ENCODE data around the gene MPHOSPH9.

DNA sequence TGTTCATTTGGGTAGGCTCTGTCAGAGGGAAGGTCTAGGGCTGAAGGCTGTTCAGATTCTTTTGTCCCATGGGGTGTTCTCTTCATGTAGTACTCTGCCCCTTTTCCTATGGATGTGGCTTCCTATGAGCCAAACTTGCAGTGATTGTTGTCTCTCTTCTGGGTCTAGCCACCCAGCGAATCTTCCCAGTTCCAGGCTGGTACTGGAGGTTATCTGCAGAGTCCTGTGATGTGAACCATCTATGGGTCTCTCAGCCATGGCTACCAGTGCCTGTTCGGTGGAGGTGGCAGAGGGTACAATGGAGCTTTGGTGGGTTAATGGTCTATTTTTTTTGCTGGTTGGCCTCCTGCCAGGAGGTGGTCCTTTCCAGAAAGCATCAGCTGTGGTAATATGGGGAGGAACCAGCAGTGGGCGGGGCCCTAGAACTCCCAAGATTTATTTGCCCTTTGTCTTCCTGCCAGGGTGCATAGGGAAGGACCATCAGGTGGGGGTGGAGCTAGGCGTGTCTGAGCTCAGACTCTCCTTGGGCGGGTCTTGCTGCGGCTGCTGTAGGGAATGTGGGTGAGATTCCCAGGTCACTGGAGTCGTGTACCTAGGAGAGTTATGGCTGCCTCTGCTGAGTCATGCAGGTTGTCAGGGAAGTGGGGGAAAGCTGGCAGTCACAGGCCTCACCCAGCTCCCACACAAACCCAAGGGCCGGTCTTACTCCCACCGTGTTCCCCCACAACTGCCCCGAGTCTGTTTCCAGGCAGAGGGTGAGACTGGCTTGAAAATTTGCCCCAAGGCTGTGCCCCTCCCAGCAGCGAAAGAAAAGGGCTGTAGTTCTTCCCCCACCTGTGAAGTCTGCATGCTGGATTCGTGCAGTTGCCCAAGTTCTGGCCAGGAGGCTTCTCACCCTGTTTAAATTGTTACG is 17.8 kb upstream of the MPHOSPH9 start:
- TF ChIP-seq JUND (IDR thresholded peaks at IDR 0.05), result no peak
- TF ChIP-seq FOXA2 (IDR thresholded peaks at IDR 0.05), result no peak
- no peak for TF ChIP-seq RAD21 (IDR thresholded peaks at IDR 0.05)
- TF ChIP-seq, protein P1, sequence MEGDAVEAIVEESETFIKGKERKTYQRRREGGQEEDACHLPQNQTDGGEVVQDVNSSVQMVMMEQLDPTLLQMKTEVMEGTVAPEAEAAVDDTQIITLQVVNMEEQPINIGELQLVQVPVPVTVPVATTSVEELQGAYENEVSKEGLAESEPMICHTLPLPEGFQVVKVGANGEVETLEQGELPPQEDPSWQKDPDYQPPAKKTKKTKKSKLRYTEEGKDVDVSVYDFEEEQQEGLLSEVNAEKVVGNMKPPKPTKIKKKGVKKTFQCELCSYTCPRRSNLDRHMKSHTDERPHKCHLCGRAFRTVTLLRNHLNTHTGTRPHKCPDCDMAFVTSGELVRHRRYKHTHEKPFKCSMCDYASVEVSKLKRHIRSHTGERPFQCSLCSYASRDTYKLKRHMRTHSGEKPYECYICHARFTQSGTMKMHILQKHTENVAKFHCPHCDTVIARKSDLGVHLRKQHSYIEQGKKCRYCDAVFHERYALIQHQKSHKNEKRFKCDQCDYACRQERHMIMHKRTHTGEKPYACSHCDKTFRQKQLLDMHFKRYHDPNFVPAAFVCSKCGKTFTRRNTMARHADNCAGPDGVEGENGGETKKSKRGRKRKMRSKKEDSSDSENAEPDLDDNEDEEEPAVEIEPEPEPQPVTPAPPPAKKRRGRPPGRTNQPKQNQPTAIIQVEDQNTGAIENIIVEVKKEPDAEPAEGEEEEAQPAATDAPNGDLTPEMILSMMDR (IDR thresholded peaks at IDR 0.05; ENCODE audit: low read depth, low read length, missing input control), result no peak
- TF ChIP-seq, protein P2, sequence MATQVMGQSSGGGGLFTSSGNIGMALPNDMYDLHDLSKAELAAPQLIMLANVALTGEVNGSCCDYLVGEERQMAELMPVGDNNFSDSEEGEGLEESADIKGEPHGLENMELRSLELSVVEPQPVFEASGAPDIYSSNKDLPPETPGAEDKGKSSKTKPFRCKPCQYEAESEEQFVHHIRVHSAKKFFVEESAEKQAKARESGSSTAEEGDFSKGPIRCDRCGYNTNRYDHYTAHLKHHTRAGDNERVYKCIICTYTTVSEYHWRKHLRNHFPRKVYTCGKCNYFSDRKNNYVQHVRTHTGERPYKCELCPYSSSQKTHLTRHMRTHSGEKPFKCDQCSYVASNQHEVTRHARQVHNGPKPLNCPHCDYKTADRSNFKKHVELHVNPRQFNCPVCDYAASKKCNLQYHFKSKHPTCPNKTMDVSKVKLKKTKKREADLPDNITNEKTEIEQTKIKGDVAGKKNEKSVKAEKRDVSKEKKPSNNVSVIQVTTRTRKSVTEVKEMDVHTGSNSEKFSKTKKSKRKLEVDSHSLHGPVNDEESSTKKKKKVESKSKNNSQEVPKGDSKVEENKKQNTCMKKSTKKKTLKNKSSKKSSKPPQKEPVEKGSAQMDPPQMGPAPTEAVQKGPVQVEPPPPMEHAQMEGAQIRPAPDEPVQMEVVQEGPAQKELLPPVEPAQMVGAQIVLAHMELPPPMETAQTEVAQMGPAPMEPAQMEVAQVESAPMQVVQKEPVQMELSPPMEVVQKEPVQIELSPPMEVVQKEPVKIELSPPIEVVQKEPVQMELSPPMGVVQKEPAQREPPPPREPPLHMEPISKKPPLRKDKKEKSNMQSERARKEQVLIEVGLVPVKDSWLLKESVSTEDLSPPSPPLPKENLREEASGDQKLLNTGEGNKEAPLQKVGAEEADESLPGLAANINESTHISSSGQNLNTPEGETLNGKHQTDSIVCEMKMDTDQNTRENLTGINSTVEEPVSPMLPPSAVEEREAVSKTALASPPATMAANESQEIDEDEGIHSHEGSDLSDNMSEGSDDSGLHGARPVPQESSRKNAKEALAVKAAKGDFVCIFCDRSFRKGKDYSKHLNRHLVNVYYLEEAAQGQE (IDR thresholded peaks at IDR 0.05), result no peak
- no peak for TF ChIP-seq EGR1 (IDR thresholded peaks at IDR 0.05; ENCODE audit: low read depth in 2 of 2)
- no peak for TF ChIP-seq SP1 (IDR thresholded peaks at IDR 0.05)
- peak; percentile 45 for TF ChIP-seq YY1 (IDR thresholded peaks at IDR 0.05)

Data from liver (tissue), 3 donors.